ENCODE measurements around the gene GRIK4. TPM values are rescaled to one million over a fixed set of nuclear protein-coding genes. Genes with fewer than 3 reads are reported as not detected.
A peak's percentile ranks its signal among the peaks of the same experiment; 100 is the strongest.

The GRIK4 gene
- total and polyA plus RNA-seq, 9 of the 15 experiments (the other 6 are each of a cell fraction or from before 2014, with no cell fraction given) = not detected

DNA sequence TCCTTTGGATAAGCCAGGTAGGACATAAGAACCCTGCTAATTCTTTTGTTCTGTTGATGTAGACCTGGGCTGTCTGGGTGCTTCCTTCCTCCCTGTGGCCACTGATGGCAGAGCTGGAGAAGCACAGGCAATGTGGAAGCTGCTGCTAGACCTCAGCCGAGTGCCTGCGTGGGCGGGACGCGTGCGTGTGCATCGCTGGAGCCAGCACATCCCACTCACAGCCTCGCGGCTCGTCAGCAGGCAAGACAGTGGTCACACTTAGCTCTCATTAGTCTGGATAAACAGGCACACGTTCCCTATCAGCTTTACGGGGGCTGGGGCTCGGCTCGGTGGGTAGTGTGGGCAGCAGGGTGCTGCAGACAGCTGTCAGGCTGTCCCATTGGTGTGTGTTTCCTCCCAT is 155.7 kb downstream of the GRIK4 start:
- no TSS peak for BruUV-seq (replicated peaks)
- Histone ChIP-seq H3K79me2 (ENCODE audit: control insufficient read depth, insufficient read depth, low read length) (no peaks in the 10 kb centered on the region), H2AFZ (ENCODE audit: low read depth, low read length) (no peak overlapping the region), H3K9me3 (replicated peaks; ENCODE audit: control insufficient read depth, insufficient read depth, low read depth, low read length) (no peaks in the 10 kb centered on the region), H3K27ac (ENCODE audit: extremely low read depth, low read depth, low read length) (no peak overlapping the region), H3K4me2 (ENCODE audit: insufficient read depth, low read length) (no peak overlapping the region), H3K9me1 (ENCODE audit: control insufficient read depth, insufficient read depth, low read length) (no peaks in the 10 kb centered on the region), H3K4me3 (no peak overlapping the region), H3K27me3 (ENCODE audit: control insufficient read depth in 2 of 2, insufficient read depth in 2 of 2, low read length in 2 of 2) (peaks cover 0 to 3% of the 10 kb centered on the region in 2 experiments; a peak in 2 of 5 replicates), H3K4me1 (replicated peaks in 1 of 2; ENCODE audit: control insufficient read depth in 2 of 2, insufficient read depth in 2 of 2, low read length in 2 of 2) (peaks cover 0 to 3% of the 10 kb centered on the region in 2 experiments; a peak in 1 of 5 replicates), H3K9ac (ENCODE audit: insufficient read depth in 1 of 2, low read depth in 2 of 2, low read length in 2 of 2) (no peak overlapping the region), H3K36me3 (ENCODE audit: control insufficient read depth, insufficient read depth, low read length) (no peaks in the 10 kb centered on the region), H4K20me1 (replicated peaks; ENCODE audit: control insufficient read depth, insufficient read depth, low read length) (peaks cover 3% of the 10 kb centered on the region; the same call in 1 of the 2 replicates)
- WGBS (ENCODE audit: insufficient coverage, low coverage, missing lambda C conversion rate) = 1% methylated on average over 14 of the region's 14 CpGs
- TF ChIP-seq EGR1 (conservative IDR thresholded peaks at IDR 0.05) = peak; percentile 65
- TF ChIP-seq PTRF (tag; IDR thresholded peaks at IDR 0.05) = no peak
- TF ChIP-seq ZNF695 (CRISPR knock-in tag; IDR thresholded peaks at IDR 0.05) = no peak
- no peak for FAIRE-seq
- ATAC-seq = no peak
- in situ Hi-C loops (cut with MboI) = no loop called here
- intact Hi-C loops (cut with micrococcal nuclease) = no loop called here
- peak in 1 of 4 experiments; percentile 4 for DNase-seq (ENCODE audit: extremely low read depth in 1 of 4, low spot score in 3 of 4)
- POLR2A ChIA-PET = interaction anchor here (0.8 kb wide), 1 partner anchor 11 kb away, joined by 3 read pairs; no protein-coding TSS in a partner anchor
- CTCF ChIA-PET (ENCODE audit: low intra/inter-chr PET ratio) = no interaction called here

DNA sequence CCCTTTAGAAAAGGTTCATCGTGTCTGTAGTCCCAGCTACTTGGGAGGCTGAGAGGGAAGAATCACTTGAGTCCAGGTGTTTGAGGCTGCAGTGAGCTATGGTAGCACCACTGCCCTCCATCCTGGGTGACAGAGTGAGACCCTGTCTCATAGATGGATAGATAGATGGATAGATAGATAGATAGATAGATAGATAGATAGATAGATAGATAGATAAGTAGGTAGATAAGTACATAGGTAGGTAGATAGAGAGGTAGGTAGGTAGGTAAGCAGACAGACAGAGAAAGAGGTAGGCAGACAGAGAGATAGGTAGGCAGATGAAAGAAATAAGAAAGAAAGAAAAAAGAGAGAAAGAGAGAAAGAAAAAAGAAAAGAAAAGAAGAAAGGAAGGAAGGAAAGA is 156.4 kb downstream of the GRIK4 start:
- Histone ChIP-seq H3K79me2 (ENCODE audit: control insufficient read depth, insufficient read depth, low read length) (no peaks in the 10 kb centered on the region), H3K27me3 (ENCODE audit: control insufficient read depth in 2 of 2, insufficient read depth in 2 of 2, low read length in 2 of 2) (no peaks in the 10 kb centered on the region), H3K4me3 (no peak overlapping the region), H2AFZ (ENCODE audit: low read depth, low read length) (no peak overlapping the region), H3K4me1 (replicated peaks in 1 of 2; ENCODE audit: control insufficient read depth in 2 of 2, insufficient read depth in 2 of 2, low read length in 2 of 2) (peaks cover 0 to 3% of the 10 kb centered on the region in 2 experiments; a peak in 1 of 5 replicates), H3K9me3 (replicated peaks; ENCODE audit: control insufficient read depth, insufficient read depth, low read depth, low read length) (no peaks in the 10 kb centered on the region), H3K27ac (ENCODE audit: extremely low read depth, low read depth, low read length) (no peak overlapping the region), H4K20me1 (replicated peaks; ENCODE audit: control insufficient read depth, insufficient read depth, low read length) (peaks cover 3% of the 10 kb centered on the region; the same call in 1 of the 2 replicates), H3K9ac (ENCODE audit: insufficient read depth in 1 of 2, low read depth in 2 of 2, low read length in 2 of 2) (no peak overlapping the region), H3K36me3 (ENCODE audit: control insufficient read depth, insufficient read depth, low read length) (no peaks in the 10 kb centered on the region), H3K4me2 (ENCODE audit: insufficient read depth, low read length) (no peak overlapping the region), H3K9me1 (ENCODE audit: control insufficient read depth, insufficient read depth, low read length) (no peaks in the 10 kb centered on the region)
- no peak for ATAC-seq
- no peak for DNase-seq (ENCODE audit: extremely low read depth in 1 of 4, low spot score in 3 of 4)
- TF ChIP-seq DACH1 (IDR thresholded peaks at IDR 0.05; ENCODE audit: partially characterized antibody) (peak; percentile 92), HDAC2 (IDR thresholded peaks at IDR 0.05) (no peak), TAF1 (IDR thresholded peaks at IDR 0.05; ENCODE audit: control insufficient read depth, extremely low read depth, insufficient read depth, low read length, severe bottlenecking) (no peak), ZNF408 (CRISPR knock-in tag; IDR thresholded peaks at IDR 0.05; ENCODE audit: low read depth) (no peak)
- POLR2A ChIA-PET = interaction anchor here (0.7 to 0.8 kb wide), 2 partner anchors 12 to 461 kb away, joined by 3 read pairs; no protein-coding TSS in a partner anchor
- WGBS (ENCODE audit: insufficient coverage, low coverage, missing lambda C conversion rate) = 0% methylated on average over 1 of the region's 1 CpG
- in situ Hi-C loops (cut with MboI) = no loop called here
- CTCF ChIA-PET (ENCODE audit: low intra/inter-chr PET ratio) = no interaction called here
- BruUV-seq (replicated peaks) = no TSS peak
- intact Hi-C loops (cut with micrococcal nuclease) = no loop called here
- FAIRE-seq = no peak

Data from K562 (cell line).